ENCODE measurements around the gene NUP210.

DNA sequence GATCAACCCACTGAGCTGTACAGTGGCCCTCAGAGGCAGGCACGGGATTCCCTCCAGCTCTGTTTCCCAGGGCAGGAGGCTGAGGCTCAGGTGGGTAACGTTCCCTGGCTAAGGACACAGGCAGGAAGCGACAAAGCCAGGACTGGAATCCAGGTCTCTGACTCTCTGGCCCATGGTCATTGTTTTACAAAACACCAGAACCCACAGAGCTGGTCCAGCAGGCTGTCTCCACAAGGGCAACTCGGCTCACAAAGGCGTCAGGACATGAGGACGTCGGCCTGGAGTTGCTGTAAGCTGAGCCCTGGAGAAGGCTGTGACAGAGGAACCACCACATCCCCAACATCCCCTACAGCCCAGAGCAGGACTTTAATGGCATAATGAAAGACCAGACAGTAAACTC, 30.7 kb downstream of the NUP210 start:
- TF ChIP-seq POLR2A (IDR thresholded peaks at IDR 0.05) (no peak), CTCF (IDR thresholded peaks at IDR 0.05 in 4 of 5, conservative IDR thresholded peaks at IDR 0.05 in 1 of 5) (no peak)
